Left renal pelvis (tissue), 4 donors: Measurements from ENCODE around the gene PREX1. TPM values are rescaled to one million over a fixed set of nuclear protein-coding genes. Genes with fewer than 3 reads are reported as not detected.

Source experiments
- DNase-seq, 4 donors: peaks; one replicate each; pipeline ENCODE4 v3.0.0-alpha.2; 2013; ENCODE audit warnings: low read depth in 4 of 4, low spot score in 3 of 4
- polyA plus RNA-seq, 4 donors: library from polyadenylated mRNA; unstranded; fragments of 120-200 nt; gene quantifications; one replicate each; pipeline ENCODE4 v1.2.1, GENCODE V29; 2013; ENCODE audit not compliant: insufficient read length in 4 of 4

The PREX1 gene
- polyA plus RNA-seq, 4 donors = 11.2 to 14.5 (median 14.3) TPM

DNA sequence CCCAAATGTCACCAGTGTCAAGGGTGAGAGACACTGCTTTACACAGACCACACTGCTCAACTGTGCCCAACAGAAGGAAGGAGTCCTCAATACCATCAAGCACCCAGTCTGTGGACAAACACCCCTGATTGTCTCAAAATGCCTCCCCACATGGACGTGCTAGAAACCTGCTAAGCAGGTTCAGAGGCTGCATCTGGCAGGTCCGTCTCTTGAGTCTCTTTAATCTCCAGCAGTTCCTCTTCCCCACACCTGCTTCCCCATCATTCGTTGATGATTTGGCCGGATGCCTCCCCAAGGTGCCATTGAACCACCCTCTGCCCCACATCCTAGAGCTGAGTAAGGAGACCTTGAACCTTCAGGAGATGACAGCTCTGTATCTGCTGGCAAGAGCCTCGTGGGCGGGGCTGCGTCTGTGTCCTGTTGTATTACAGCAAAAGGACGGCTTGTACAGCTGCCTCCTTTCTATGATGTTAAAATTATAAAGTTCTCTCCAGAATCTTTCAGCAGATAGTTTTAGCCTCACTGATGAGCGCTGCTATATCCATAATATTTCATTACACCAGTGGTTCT lies 179.2 kb downstream of the PREX1 start:
- no peak for DNase-seq

DNA sequence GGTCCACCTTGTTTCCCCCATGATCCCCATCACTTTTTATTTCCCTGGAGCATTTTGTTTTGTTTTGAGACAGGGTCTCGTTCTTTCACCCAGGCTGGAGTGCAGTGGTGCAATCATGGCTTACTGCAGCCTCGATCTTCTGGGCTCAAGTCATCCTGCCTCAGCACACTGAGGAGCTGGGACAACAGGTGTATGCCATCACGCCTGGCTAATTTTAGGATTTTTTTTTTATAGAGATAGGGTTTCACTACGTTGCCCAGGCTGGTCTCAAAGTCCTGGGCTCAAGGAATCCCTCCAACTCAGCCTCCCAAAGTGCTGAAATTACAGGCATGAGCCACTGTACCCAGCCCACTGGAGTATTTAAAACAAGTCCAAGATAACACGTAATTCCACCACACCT lies 179.9 kb downstream of the PREX1 start:
- DNase-seq = no peak

DNA sequence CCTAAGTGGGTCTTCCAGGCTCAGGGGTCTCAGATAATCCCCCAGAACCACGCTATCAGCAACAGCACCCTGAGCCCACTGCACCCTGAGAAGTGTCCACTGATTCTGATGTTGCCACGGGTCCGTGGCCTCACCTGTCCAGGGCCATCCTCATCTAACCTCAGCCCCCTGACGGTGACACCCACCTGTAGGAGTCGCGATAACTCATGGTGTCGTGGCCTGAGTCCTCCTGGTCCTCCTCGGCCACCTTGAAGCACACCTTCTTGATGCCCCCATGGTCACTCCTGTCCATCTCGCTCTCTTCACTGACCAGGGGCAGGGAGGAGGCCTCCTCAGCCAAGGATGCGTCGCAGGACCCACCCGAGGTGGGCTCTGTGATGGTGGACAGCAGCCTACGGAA lies 182.1 kb downstream of the PREX1 start:
- no peak for DNase-seq

GRCh38 chr20:48644286-48644828 lies 183.4 kb downstream of the PREX1 start:
- no peak for DNase-seq

DNA sequence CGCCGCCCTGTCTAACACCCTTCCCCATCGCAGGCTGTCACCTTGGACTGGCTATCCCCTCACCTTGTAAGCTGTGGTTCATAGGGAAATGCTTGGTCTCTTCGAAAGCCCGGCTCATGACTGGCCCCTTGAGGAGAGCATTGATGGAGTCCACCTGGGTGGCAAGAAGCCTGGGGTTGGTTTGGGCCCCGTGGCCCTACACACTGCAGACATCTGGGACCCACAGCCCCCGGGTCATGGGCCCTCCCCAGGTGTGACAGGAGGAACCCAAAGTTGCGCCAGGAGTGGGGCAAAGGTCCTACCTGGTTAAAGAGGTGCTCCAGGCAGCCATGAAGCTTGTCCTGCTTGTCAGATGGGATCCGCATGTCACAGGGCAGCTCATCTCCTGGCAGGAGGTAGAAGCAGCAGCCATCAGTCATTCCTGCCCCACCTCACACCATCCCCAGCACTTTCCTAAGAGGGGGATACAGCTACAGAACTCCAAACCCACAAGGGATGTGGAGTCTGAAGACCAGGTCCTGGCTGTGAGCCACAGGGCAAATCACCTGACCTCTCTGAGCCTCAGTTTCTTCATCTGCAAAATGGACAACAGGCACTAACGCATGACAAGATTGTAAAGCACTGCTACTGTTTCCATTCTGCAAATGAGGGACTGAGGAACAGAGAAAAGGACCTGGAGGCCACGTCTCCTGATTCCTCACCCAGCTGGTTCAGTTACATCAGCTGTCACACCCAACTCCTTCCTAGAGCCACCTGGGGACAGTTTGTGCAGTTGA lies 185.5 kb downstream of the PREX1 start:
- no peak for DNase-seq

GRCh38 chr20:48640871-48641270 lies 186.9 kb downstream of the PREX1 start:
- no peak for DNase-seq

- no peak for DNase-seq
Measured at GRCh38 chr20:48639899-48640298, 187.9 kb downstream of the PREX1 start.

DNA sequence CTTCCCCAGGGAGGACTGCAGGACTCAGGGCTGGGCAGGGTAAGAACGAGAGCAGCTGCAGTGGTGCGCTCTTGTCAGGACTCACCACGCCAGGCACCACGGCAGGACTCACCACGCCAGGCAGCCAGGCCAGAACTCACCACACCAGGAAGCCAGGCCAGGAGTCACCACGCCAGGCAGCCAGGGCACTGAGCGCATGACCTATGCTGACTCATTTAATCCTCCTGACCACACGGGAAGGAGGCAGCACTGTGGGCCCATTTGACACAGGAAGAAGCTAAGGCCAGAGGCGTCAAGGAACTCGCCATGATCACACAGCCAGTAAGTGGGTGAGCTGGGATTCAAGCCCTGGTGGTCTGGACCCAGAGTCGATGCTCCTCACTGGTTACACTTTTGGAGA lies 189.3 kb downstream of the PREX1 start:
- DNase-seq = no peak

- no peak for DNase-seq
Measured at GRCh38 chr20:48637461-48637860, 190.3 kb downstream of the PREX1 start.

DNA sequence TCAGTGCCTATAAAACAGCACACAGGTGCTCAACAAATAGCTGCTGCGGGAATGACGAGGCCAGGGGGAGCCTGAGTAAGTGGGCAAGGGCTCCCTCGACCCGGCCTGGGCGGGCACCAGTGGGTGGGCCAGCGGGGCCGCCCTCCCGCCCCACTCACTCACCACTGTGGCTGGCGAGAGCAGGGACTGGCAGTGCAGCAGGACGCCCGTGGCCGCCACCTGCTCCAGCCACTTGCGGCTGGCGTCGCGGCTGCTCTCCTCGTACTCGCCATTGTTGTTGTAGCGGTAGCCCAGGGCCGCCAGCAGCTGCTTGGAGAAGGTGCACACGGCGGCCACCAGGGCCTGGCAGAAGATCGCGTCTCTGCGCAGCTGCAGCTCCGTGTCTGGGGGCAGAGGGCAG lies 191.5 kb downstream of the PREX1 start:
- DNase-seq = no peak

DNA sequence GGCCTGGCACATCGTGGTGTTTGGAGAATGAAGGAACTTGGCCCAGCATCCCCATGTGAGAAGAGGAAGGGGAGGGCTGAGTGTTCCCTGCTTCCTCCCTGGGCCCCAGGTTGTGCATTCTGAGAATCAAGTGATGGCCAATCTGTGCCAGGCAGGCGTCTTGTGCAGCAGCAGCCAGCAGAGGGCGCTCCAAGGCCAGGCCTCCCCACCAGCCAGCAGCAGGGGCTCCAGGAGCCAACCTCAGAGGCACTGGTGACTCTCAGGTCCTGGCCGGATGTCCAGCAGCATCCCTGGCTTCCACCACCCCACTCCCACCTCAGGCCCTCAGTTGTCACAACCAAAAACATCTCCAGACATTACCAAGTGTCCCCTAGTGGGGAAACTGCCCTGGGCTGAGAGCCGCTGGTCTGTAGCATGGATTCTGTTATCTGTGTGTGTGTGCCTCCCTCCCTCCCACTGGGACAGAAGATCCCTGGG lies 192.0 kb downstream of the PREX1 start:
- no peak for DNase-seq

DNA sequence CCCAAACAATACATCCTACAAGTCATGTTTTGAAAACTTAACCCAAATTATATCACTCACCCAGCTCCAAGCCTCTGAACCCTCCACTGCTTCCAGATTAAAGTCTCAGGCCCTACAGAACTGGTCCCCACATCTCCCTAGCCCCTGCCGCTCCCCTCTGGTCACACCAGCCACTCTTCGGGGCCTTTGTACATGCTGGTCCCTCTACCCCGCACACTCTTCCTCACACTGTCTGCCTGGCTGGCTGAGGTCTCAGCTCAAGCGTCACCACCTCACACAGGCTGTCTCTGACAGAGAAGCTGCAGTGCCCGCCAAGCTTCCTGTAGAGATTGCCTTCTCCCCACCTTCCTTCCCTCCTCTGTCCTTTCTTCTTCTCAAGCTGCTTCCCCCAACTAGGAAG lies 192.4 kb downstream of the PREX1 start:
- DNase-seq = no peak

DNA sequence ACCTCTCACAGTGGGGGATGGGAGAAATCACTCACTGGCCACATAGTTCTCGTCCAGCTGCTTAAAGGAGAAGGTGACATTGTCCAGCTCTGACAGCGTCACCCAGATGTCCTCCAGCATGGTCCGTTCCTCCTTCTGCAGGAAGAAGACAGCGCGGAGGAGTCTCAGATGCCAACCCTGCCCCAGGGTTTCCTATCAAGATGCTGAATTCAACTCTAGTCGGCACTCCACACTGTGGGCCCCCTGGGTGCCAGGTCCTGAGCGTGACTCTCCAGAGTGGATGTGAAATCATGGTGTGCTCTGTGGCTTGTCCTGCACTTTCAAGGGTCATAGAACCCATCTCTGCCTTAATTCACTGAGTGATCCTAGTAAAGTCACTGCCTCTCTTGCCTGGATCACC lies 193.2 kb downstream of the PREX1 start:
- DNase-seq = no peak

- no peak for DNase-seq
Measured at GRCh38 chr20:48633620-48634257, 194.1 kb downstream of the PREX1 start.

- no peak for DNase-seq
Measured at GRCh38 chr20:48632825-48633619, 194.8 kb downstream of the PREX1 start.

GRCh38 chr20:48632017-48632824 lies 195.6 kb downstream of the PREX1 start:
- DNase-seq = no peak

DNA sequence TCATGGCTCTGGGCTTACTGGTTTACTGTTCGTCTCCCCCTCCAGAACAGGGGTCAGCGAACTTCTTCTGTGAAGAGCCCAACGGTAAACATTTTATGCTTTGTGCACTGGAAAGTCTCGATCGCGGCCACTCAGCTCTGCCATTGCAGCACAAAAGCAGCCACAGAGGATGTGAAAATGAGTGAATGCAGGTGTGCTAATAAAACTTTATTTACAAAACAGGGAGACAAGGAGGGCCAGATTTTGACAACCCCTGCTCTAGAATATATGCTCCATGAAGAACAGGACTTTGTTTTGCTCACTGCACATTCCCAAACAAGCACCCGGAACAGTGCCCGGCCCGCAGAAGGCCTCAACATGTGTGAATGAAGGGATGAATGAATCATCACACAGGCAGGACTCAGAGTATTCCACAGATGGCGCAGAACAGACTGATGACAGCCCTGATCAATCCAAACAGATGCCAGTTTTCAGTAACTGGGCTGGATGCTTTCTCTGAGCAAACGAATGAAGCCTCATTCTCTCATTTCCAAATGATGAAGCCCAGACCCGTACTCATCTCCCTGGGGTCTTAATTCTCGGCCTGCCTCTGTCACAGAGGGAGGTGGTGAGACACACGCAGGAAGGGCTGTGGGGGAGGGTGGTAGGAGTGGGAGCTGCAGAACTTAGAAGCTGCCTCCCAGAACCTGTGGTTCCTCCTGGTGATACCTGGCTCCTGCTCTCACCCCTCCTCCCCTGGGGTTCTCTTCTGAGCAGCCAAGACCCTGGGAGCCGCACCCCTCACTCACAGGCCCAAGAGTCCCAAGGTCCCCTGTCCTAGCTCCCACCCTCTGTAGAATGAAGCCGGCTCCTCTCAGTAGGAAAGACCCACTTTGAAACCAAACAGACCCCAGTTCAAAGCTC lies 196.4 kb downstream of the PREX1 start:
- no peak for DNase-seq

DNA sequence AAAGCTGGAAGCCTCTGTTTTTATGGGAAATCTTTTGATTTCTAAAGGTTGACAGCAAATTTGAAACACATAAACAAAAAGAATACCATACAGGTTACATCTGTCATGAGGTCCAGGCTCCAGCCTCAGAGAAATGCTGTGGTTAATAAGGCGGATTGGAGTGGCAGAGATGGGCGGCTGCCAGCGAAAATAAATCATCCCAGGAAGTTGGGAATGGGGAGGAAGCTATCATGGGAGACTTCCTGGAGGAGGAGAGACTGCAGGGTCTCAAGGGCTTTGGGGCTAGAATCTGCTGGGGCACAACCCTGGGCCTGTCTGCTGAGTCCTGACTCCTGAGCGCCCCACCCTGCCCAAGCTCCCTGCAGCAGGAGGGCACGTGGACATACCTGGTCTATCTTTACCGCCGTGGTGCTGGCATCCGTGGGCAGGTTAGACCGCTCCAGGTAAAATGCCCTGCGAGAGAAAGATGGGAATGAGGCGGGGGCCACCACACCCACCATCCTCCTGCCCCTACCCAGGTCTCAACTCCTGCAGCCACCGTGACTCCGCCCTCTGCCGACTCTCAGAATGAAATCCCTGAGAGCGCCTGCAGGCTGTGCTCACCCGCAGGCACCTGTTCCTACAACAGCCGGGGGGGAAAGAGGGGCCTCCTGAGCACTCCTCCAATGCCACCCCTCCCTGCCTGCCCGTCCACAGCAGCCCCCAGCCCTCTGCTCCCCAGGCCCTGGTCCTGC lies 197.3 kb downstream of the PREX1 start:
- DNase-seq = no peak
